GM19395 (cell line): ENCODE measurements around the gene MMP28.
"Not testable (repeated sequence)": the region's sequence is repeated elsewhere in the genome, so short reads cannot be mapped to it uniquely, and the experiment has no call there.

Experiments used
- ATAC-seq: cut with Tn5 transposase; IDR thresholded peaks from one replicate; pipeline ENCODE4 v1.9.1; 2021; ENCODE audit warnings: mild to moderate bottlenecking, moderate library complexity; ENCODE audit not compliant: unreplicated experiment

Gene MMP28

DNA sequence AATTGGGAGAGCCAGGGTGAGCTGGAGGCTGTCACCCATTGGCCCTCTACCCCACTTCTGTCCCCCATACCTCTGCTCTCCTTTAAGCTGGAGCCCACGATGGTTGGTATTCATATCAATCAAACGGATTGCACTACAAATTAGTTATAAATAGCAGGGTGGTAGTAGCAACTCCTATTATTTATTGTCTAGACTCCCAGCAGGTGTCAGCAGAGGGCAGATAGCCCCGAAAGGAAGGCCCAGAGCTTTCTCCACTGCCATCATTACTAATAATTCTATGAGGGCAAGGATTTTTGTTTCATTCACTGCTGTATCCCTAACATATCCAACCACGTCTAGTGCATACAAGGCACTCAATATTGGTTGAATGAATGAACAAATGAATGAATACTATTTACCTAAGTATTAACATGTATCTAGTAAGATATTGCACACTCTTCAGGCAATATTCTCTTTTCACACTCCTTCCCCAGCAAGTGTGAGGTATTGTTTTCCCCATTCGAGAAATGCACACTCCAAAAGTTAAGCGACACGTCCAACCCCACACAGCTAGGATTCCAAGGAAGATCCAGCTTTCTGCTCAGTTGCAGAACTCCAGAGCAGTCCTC is 28.4 kb downstream of the MMP28 start:
- ATAC-seq: no peak

DNA sequence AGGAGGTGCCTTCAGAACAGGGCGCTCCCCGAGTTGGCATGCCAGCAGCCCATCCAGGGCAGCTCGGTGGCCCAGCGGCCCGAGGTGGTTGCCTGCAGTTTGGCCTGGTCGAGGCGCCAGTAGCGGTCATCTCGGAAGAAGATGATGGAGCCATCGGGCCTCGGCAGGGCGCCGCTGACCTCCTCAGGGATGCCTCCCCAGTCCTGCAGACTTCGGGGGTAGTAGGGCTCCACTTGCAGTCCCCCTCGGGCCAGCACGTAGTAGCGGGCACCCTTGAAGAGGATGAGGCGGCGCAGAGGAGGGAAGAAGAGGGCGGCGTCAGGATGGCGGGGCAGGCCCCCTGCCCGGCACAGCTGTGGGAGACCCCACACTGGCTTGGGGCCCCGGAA is 29.0 kb downstream of the MMP28 start:
- no peak for ATAC-seq

DNA sequence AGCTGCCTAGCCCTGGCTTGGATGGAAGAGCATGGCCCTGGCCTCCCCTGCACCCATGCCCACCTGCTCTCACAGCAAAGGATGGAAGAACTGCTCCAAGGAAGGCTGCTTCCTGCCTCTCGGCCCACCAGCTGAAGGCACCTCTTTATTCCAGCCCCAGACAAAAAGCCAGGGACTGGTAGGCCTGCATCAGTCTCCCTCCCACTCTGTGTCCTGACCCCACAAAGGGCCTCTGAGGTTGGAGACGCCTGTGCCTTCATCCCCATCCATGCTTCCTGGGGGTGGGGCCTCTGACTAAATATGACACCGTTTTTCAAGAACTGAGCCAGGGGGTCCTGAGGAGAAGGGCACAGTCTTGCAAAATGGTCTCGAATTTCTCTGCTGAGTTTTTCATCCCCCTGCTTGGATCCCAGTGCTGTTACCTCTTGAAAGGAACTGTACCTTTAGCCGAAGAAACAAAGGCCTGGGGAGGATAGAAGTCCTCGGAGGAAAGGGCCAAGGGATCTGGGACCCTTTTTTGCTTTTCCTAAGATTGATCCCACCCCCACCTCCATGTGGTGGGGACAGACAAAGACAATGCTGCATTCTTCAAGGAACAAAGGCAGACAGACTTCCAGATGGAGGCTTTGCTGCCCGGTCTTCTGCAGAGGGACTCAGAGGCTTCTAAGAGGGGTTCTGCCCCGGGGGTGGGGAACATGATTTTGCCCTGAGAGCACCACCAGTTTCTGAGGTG is 29.5 kb downstream of the MMP28 start:
- ATAC-seq: no peak

DNA sequence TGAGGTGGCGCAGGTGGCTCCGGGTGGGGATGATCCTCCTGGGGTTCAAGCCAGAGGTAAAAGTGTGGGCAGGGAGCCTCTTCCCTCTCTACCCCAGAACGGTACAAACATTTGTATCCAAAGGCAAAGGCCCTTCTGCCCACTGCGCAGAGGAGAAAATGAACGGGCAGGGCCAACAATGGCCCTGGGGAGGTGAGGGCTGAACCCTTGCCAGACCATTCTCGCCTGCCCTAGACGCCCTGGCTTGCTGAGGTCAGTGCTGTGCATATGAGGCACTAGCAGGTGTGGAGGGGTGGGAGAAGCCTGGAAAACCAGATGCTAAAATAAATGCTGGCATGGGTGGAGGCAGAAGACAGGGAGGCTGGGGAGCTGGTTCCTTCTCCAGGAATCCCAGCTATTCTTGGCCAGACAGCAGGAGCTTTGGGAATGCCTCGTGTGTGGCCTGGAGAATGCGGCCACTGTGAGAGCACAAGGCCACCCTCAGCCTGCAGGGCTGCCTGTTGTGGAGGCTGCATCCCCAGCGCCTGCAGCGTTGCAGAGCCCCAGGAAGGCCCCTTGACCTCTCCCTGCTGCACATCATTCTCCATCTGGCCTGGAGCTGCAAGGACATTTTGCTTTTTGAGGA is 30.2 kb downstream of the MMP28 start:
- ATAC-seq: no peak

DNA sequence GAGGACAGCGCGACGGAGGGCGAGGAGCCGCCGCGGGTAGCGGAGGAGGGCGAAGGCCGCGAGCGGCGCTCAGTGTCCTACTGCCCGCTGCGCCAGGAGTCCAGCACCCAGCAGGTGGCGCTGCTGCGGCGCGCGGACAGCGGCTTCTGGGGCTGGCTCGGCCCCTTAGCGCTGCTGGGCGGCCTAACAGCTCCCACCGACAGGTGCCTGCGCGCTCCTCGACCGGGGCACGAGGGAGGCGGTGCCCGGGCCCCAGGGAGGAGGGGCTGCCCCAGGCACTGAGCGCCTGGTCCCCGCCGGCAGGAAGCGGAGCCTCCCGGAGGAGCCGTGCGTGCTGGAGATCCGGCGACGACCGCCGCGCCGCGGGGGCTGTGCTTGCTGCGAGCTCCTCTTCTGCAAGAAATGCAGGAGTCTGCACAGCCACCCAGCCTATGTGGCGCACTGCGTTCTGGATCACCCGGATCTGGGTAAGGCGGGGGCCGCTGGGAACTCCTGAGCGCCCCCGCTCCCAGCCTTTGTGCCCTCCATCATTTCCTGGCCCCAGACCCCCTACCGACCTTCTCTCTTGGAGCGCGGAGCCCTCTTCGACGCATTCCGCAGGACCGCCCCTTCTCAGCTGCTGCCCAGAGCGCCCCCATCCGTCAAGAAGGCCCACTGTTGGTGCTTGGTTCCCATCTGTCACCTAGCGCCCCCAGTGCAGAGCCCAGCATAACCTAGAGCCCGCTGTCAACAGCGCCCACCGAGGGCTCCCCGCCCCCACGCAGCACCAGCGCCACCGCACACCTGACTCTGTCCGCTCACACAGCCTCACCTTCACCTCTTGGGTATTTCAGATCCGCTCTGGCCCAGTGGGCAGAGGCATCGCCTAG is 31.1 kb downstream of the MMP28 start:
- peak; percentile 79 for ATAC-seq

GRCh38 chr17:35763767-35764122 is 31.7 kb downstream of the MMP28 start:
- no peak for ATAC-seq

GRCh38 chr17:35761601-35762000 is 33.8 kb downstream of the MMP28 start:
- no peak for ATAC-seq

DNA sequence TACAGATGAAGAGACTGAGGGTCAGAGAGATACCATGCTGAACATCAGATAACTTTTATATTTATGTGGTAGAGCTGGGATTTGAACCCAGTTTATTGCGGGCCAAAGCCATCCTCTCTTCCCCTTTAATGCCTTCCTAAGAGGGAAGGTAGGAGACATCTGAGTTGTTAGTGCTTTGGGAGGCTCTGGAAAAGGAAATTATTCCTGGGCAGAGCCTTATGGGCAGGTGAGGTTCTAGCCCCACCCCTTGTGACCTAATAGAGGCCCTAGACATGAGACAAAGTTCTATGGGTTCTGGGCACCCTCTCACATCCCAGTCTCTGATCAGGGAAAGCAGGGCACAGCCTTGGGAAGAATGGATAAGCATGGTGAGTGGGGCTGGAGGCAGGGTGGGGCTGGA is 34.9 kb downstream of the MMP28 start, which contains the start of gene C17orf50:
TSS of gene C17orf50 (plus strand) at position 301 of the 400 bp plus-strand sequence. CDS start at position 356, 55 bp downstream.
- ATAC-seq: no peak

DNA sequence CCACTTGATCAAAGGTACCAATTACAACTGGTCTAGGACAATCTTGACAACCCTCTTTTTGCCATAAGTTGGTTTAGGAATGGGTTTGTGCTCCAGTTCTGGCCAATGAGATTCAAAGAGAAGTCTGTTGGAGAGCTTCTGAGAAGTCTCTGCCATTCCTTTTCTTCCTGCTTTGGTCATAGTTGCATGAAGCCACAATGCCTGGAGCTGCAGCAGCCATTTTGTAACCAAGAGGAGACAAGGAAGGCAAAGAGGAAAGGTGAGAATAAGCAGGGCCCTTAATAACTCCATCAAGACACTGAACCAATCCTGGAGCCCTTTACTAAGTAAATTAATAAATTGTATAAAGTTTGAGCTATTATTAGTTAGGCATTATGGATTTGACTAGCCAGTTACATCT is 38.2 kb downstream of the MMP28 start:
- ATAC-seq: no peak

GRCh38 chr17:35752945-35753764 is 42.3 kb downstream of the MMP28 start, which contains the start of gene GAS2L2:
Gene GAS2L2 (minus strand): TSS chr17:35753239. CDS start chr17:35752850, 389 bp downstream.
- no peak for ATAC-seq

- no peak for ATAC-seq
Observed at GRCh38 chr17:35752471-35752870, 43.0 kb downstream of the MMP28 start.

GRCh38 chr17:35751541-35751940 is 43.9 kb downstream of the MMP28 start:
- not testable (repeated sequence) for ATAC-seq

DNA sequence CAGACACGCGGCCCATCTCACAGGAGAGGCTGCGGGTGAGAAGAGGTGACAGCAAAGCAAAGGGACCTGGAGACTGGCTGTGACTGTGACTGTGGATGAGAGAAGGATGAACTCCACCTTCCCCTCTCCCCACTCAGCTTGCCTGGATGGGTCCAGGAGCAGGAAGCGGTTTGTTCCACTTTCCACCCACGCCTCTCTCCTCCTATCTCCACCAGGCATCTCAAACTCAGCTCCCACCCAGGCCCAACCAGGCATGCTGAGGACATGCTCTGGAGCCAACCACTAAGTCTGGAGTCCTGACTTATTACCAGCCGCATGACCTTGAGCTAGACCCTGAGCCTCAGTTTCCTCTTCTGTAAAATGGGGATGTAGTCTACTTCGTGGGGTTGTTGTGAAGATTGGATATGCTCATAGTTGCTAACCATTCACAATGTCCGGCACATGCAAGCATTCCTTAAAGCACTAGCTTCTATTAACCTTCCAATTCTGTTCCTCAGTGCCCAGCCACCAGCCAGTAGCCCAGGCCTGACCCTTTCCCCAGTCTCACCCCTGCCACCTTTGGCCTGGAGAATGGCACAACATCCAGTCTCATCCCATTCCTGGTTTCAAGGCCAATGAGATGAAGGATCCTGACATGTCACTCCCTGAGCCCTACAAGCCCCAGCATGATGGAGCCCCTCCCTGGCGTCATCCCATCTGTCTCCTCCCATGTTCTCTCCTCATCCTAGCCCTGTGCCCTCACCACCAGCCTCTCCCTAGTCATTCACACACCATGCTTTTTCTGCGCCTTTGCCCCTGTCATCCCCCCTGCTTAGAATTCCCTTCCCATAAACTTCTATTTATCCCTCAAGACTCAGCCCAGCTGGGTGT is 44.7 kb downstream of the MMP28 start:
- ATAC-seq: no peak

DNA sequence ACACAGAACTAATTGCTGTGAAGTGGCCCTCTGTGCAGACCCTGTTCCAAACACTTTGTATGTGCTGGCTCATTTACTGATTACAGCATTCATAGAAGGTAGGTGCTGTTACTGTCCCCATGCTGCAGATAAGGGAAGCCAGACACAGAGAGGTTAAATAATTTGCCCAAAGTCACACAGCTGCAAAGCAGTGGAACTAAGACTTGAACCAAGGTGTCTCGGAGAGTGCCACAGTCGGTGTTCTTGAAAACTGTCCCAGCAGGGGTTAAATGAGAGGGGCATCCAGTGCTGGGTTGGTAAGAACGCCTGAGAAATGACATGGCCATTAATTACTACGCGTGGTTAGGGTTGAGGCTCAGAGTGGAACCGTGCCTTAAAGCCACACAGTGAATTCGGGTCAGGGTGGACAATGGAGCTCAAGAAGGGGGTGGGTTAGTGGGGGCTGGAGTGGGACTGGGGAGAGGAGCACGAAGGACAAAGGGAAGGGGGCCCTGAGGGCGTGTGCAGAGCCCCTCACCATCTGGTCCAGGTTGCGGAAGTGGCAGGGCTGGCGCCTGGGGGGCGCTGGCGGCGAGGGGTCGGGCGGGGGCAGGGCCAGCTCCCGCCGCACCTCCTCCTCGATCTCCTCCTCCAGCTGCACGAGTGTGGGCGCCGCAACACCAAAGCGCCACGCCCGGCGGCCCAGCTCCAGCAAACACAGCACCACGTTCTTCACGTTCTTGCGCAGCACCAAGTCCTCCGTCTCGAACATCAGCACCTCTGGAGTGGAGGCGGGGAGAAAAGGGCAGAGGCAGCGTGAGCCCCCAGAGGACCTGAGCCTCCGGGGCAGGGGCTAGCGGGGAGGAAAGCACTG is 45.7 kb downstream of the MMP28 start:
- ATAC-seq: no peak

- no peak for ATAC-seq
Observed at GRCh38 chr17:35748979-35749378, 46.5 kb downstream of the MMP28 start.

- ATAC-seq: no peak
Observed at GRCh38 chr17:35748341-35748841, 47.0 kb downstream of the MMP28 start.

DNA sequence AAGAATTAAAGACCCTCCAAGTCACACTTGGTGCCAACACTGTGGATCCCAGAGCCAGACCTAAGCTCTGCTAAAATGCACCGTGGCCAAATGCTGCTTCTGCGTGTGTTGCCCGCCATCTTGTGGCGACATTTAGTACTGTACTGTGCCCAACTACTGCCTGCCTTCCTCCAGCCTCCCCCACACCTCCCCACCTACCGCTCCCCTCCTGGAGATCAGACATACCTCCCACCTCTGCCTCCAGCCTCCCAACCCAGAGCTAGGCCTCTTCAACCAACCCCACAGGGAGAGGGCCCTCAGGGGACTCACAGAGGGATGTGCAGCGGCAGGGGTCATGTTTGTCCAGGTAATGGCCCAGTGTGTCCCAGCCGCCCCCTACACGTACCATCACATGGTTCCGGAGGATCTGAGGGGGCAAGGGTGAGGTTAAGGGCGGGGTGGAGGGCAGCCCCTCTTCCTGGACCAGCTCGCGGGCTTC is 47.9 kb downstream of the MMP28 start:
- ATAC-seq: no peak

GRCh38 chr17:35745749-35746320 is 49.6 kb downstream of the MMP28 start:
- no peak for ATAC-seq
